K562 (cell line): ENCODE data around the gene CNPPD1. TPM values are rescaled to one million over a fixed set of nuclear protein-coding genes. Genes with fewer than 3 reads are reported as not detected.
A peak's percentile ranks its signal among the peaks of the same experiment; 100 is the strongest.

Experiments
- ATF7 ChIP-seq: fragments of 450-650 bp; IDR thresholded peaks from 2 replicates; pipeline ENCODE4 v1.7.1; 2014; ENCODE audit warnings: mild to moderate bottlenecking, moderate library complexity
- CREBBP ChIP-seq: IDR thresholded peaks from one replicate; pipeline ENCODE4 v1.6.1; 2012; ENCODE audit warnings: low read depth, mild to moderate bottlenecking, control low read depth, inconsistent platforms, low read length
- EGR1 ChIP-seq: fragments of 450-650 bp; conservative IDR thresholded peaks from 2 replicates; pipeline ENCODE4 v1.6.1; 2017; ENCODE audit warnings: mild to moderate bottlenecking
- GABPA ChIP-seq: fragments of 200-800 bp; sonication (Bioruptor generic); conservative IDR thresholded peaks from 2 replicates; pipeline ENCODE4 v1.6.1; 2016; ENCODE audit warnings: low read depth, missing genetic modification characterization, missing compliant biosample characterization
- LEF1 ChIP-seq: fragments of 450-650 bp; IDR thresholded peaks from 2 replicates; pipeline ENCODE4 v1.6.1; 2016; ENCODE audit warnings: mild to moderate bottlenecking
- RBBP5 ChIP-seq: fragments of 200-600 bp; sonication (generic); IDR thresholded peaks from 2 replicates; pipeline ENCODE4 v1.6.1; 2012; ENCODE audit warnings: borderline replicate concordance, mild to moderate bottlenecking, low read length, control low read depth, inconsistent platforms; ENCODE audit not compliant: insufficient read depth, poor library complexity, severe bottlenecking
- SAFB ChIP-seq: fragments of 200-400 bp; formaldehyde crosslinking; IDR thresholded peaks from 2 replicates; pipeline ENCODE4 v1.6.1; 2017; ENCODE audit warnings: low read depth, low read length, borderline replicate concordance
- SIN3A ChIP-seq, 2 experiments: fragments of 150-350 bp in 1 of 2; IDR thresholded peaks; 2 replicates each; pipeline ENCODE4 v1.6.1; 2011 to 2016; ENCODE audit warnings: borderline replicate concordance in 2 of 2, low read depth in 2 of 2, low read length in 2 of 2, mild to moderate bottlenecking in 2 of 2, moderate library complexity in 2 of 2; ENCODE audit not compliant: control insufficient read depth in 1 of 2
- polyA plus RNA-seq, 8 experiments: library from polyadenylated mRNA; depleted of rRNA in 4 of 8; stranded (reverse) in 5 of 8; unstranded in 3 of 8; fragments of >200 nt; fragmentation: Nextera tagmentation in 2 of 8; fragmentation: Illumina TruSeq in 1 of 8; extraction: Ambion mirVana in 2 of 8; extraction: Trizol in 1 of 8; gene quantifications; 2 replicates each; pipeline versions ENCODE4 v1.2.1 to v1.2.3, GENCODE V29; 2011 to 2014; ENCODE audit warnings: inconsistent platforms in 1 of 8, missing spikeins in 1 of 8
- total RNA-seq, 7 experiments: library from RNA; depleted of rRNA in 6 of 7; stranded (reverse); fragments of >200 nt in 6 of 7; fragmentation: Illumina TruSeq in 2 of 7; extraction: Trizol in 2 of 7; gene quantifications; 2 replicates each; pipeline versions ENCODE4 v1.2.1 to v1.2.3, GENCODE V29; 2011 to 2021; ENCODE audit warnings: low replicate concordance in 1 of 7
- TF ChIP-seq, protein P1 (sequence below): sonication (generic); formaldehyde crosslinking; IDR thresholded peaks from 2 replicates; pipeline ENCODE4 v1.8.0; 2022; ENCODE audit warnings: mild to moderate bottlenecking, missing genetic modification reagents
- TF ChIP-seq, protein P2 (sequence below): fragments of 450-650 bp; IDR thresholded peaks from 2 replicates; pipeline ENCODE4 v1.6.1; 2016; ENCODE audit warnings: mild to moderate bottlenecking, moderate library complexity

The CNPPD1 gene
- total and polyA plus RNA-seq, 9 of the 15 experiments (the other 6 are each of a cell fraction or from before 2014, with no cell fraction given): 9.9 to 53.5 (median 27.0) TPM

DNA sequence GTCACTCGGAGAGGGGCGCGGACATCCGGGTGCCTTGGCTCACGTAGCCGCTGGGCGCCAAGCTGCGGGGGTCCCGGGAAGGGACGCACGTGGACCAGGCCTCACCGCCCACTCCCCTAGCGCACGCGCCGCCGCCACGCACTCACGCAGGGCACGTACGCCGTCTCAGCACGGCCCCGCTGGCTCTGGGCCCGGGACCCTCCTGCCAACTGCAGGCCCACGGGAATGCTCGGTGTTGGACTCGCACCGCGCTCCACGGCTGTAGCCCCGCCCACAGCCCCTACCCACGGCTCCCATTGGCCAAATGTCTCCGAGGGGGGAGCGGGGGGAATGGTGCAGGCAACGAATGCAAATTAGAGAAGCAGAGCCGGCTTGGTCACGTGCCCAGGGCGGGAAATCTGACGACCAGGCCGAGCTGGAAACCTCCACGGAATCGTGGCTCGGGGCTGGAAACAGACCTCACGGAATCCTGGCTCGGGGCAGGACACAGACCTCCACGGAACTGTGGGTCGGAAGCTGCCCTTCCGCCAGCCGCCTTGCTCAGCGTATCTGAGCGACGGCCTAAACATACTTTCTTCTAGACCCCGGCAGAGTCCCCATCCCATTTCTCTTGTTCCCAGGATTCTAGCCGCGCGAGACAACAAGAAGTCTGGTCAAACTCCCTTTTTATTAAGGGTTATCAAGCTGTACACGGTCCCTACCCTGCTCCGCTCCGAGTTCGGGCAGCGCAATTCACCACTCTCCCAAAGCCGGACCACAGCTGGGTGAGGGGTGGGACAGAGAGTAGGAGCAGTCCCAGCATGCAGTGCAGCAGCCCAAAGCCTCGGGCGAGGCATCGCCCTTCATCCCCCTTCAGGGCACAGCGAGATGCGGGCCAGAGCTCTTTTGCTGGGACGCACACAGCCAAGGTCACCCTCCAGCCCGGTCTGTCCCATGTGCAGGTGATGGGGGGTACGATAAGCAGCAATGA lies 42.3 kb upstream of the CNPPD1 start, which contains the start of gene ABCB6 (continued):
- TF ChIP-seq, protein P1, sequence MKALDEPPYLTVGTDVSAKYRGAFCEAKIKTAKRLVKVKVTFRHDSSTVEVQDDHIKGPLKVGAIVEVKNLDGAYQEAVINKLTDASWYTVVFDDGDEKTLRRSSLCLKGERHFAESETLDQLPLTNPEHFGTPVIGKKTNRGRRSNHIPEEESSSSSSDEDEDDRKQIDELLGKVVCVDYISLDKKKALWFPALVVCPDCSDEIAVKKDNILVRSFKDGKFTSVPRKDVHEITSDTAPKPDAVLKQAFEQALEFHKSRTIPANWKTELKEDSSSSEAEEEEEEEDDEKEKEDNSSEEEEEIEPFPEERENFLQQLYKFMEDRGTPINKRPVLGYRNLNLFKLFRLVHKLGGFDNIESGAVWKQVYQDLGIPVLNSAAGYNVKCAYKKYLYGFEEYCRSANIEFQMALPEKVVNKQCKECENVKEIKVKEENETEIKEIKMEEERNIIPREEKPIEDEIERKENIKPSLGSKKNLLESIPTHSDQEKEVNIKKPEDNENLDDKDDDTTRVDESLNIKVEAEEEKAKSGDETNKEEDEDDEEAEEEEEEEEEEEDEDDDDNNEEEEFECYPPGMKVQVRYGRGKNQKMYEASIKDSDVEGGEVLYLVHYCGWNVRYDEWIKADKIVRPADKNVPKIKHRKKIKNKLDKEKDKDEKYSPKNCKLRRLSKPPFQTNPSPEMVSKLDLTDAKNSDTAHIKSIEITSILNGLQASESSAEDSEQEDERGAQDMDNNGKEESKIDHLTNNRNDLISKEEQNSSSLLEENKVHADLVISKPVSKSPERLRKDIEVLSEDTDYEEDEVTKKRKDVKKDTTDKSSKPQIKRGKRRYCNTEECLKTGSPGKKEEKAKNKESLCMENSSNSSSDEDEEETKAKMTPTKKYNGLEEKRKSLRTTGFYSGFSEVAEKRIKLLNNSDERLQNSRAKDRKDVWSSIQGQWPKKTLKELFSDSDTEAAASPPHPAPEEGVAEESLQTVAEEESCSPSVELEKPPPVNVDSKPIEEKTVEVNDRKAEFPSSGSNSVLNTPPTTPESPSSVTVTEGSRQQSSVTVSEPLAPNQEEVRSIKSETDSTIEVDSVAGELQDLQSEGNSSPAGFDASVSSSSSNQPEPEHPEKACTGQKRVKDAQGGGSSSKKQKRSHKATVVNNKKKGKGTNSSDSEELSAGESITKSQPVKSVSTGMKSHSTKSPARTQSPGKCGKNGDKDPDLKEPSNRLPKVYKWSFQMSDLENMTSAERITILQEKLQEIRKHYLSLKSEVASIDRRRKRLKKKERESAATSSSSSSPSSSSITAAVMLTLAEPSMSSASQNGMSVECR (CRISPR knock-in tag): peak; percentile 85
- TF ChIP-seq EGR1: peak; percentile 66
- TF ChIP-seq CREBBP: no peak
- TF ChIP-seq, protein P2, sequence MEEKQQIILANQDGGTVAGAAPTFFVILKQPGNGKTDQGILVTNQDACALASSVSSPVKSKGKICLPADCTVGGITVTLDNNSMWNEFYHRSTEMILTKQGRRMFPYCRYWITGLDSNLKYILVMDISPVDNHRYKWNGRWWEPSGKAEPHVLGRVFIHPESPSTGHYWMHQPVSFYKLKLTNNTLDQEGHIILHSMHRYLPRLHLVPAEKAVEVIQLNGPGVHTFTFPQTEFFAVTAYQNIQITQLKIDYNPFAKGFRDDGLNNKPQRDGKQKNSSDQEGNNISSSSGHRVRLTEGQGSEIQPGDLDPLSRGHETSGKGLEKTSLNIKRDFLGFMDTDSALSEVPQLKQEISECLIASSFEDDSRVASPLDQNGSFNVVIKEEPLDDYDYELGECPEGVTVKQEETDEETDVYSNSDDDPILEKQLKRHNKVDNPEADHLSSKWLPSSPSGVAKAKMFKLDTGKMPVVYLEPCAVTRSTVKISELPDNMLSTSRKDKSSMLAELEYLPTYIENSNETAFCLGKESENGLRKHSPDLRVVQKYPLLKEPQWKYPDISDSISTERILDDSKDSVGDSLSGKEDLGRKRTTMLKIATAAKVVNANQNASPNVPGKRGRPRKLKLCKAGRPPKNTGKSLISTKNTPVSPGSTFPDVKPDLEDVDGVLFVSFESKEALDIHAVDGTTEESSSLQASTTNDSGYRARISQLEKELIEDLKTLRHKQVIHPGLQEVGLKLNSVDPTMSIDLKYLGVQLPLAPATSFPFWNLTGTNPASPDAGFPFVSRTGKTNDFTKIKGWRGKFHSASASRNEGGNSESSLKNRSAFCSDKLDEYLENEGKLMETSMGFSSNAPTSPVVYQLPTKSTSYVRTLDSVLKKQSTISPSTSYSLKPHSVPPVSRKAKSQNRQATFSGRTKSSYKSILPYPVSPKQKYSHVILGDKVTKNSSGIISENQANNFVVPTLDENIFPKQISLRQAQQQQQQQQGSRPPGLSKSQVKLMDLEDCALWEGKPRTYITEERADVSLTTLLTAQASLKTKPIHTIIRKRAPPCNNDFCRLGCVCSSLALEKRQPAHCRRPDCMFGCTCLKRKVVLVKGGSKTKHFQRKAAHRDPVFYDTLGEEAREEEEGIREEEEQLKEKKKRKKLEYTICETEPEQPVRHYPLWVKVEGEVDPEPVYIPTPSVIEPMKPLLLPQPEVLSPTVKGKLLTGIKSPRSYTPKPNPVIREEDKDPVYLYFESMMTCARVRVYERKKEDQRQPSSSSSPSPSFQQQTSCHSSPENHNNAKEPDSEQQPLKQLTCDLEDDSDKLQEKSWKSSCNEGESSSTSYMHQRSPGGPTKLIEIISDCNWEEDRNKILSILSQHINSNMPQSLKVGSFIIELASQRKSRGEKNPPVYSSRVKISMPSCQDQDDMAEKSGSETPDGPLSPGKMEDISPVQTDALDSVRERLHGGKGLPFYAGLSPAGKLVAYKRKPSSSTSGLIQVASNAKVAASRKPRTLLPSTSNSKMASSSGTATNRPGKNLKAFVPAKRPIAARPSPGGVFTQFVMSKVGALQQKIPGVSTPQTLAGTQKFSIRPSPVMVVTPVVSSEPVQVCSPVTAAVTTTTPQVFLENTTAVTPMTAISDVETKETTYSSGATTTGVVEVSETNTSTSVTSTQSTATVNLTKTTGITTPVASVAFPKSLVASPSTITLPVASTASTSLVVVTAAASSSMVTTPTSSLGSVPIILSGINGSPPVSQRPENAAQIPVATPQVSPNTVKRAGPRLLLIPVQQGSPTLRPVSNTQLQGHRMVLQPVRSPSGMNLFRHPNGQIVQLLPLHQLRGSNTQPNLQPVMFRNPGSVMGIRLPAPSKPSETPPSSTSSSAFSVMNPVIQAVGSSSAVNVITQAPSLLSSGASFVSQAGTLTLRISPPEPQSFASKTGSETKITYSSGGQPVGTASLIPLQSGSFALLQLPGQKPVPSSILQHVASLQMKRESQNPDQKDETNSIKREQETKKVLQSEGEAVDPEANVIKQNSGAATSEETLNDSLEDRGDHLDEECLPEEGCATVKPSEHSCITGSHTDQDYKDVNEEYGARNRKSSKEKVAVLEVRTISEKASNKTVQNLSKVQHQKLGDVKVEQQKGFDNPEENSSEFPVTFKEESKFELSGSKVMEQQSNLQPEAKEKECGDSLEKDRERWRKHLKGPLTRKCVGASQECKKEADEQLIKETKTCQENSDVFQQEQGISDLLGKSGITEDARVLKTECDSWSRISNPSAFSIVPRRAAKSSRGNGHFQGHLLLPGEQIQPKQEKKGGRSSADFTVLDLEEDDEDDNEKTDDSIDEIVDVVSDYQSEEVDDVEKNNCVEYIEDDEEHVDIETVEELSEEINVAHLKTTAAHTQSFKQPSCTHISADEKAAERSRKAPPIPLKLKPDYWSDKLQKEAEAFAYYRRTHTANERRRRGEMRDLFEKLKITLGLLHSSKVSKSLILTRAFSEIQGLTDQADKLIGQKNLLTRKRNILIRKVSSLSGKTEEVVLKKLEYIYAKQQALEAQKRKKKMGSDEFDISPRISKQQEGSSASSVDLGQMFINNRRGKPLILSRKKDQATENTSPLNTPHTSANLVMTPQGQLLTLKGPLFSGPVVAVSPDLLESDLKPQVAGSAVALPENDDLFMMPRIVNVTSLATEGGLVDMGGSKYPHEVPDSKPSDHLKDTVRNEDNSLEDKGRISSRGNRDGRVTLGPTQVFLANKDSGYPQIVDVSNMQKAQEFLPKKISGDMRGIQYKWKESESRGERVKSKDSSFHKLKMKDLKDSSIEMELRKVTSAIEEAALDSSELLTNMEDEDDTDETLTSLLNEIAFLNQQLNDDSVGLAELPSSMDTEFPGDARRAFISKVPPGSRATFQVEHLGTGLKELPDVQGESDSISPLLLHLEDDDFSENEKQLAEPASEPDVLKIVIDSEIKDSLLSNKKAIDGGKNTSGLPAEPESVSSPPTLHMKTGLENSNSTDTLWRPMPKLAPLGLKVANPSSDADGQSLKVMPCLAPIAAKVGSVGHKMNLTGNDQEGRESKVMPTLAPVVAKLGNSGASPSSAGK: peak; percentile 89
- no peak for TF ChIP-seq GABPA (tag)
- TF ChIP-seq ATF7: peak; percentile 31; the same call in 1 of the 2 replicates
- no peak for TF ChIP-seq LEF1
- TF ChIP-seq SIN3A (IDR thresholded peaks at IDR 0.05; ENCODE audit: borderline replicate concordance in 2 of 2, control insufficient read depth in 1 of 2, low read depth in 2 of 2, low read length in 2 of 2): peak in 1 of 2 experiments; percentile 6; a peak in 1 of 4 replicates
- TF ChIP-seq RBBP5: peak; percentile 69
- TF ChIP-seq SAFB: peak; percentile 86
